T-helper 2 cell treated with Interferon-gamma antibody and Interleukin-4, amounts not matched to agents 5 μg/mL and 100 μg/mL, for 36 hours (primary cell): ENCODE results near the gene SOX3.

ENCODE experiments used
- DNase-seq: peaks from one replicate; pipeline ENCODE4 v3.0.0; 2021; ENCODE audit warnings: low spot score
- H3K27ac Mint-ChIP-seq: one replicate; pipeline ENCODE4 v1.8.0; 2021; ENCODE audit warnings: mild to moderate bottlenecking, mixed read lengths
- H3K27me3 Mint-ChIP-seq: one replicate; pipeline ENCODE4 v1.8.0; 2021; ENCODE audit warnings: low read depth, mixed read lengths
- H3K36me3 Mint-ChIP-seq: one replicate; pipeline ENCODE4 v1.8.0; 2021; ENCODE audit warnings: low read depth, mixed read lengths
- H3K4me1 Mint-ChIP-seq: one replicate; pipeline ENCODE4 v1.8.0; 2021; ENCODE audit warnings: low read depth, mixed read lengths
- H3K4me3 Mint-ChIP-seq: one replicate; pipeline ENCODE4 v1.8.0; 2022; ENCODE audit warnings: mild to moderate bottlenecking, moderate library complexity, mixed read lengths
- H3K9me3 Mint-ChIP-seq: one replicate; pipeline ENCODE4 v1.8.0; 2021; ENCODE audit warnings: mixed read lengths

The SOX3 gene

GRCh38 chrX:140504371-140505324 lies at the start of gene SOX3:
TSS of gene SOX3 (minus strand) at chrX:140505069. CDS start at chrX:140505060, 9 bp downstream.
- no peak within 1 kb of the TSS for H3K4me3 Mint-ChIP-seq
- no peak within 1 kb of the TSS for H3K27ac Mint-ChIP-seq
- H3K27me3 Mint-ChIP-seq = peaks cover 66% of the 10 kb centered on the region
- H3K9me3 Mint-ChIP-seq = no peaks in the 10 kb centered on the region
- H3K36me3 Mint-ChIP-seq = no peaks in the 10 kb centered on the region
- no peak for DNase-seq
- H3K4me1 Mint-ChIP-seq = no peaks in the 10 kb centered on the region

DNA sequence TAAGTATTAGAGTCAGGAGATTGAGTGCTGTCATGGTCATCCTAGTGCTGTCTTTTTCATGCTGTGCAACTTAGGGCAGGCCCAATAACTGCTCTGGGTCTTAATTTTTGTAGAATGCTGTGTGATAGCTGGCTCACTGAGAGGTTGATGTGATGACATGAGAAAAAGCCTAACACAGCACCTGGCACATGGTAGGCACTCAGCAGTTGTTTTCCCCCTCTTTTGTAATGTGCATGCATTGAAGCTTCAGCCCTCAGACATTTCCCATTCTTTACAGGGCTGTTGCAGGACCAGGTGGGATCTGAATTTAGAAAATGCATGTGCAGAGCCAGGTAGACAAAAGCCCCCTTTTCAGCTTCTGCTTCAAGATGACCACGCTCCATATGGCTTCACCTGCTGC lies 44.1 kb upstream of the SOX3 start:
- H3K4me3 Mint-ChIP-seq = no peak overlapping the region
- H3K27me3 Mint-ChIP-seq = no peaks in the 10 kb centered on the region
- H3K4me1 Mint-ChIP-seq = no peaks in the 10 kb centered on the region
- no peak overlapping the region for H3K27ac Mint-ChIP-seq
- no peak for DNase-seq
- H3K36me3 Mint-ChIP-seq = no peaks in the 10 kb centered on the region
- no peaks in the 10 kb centered on the region for H3K9me3 Mint-ChIP-seq

DNA sequence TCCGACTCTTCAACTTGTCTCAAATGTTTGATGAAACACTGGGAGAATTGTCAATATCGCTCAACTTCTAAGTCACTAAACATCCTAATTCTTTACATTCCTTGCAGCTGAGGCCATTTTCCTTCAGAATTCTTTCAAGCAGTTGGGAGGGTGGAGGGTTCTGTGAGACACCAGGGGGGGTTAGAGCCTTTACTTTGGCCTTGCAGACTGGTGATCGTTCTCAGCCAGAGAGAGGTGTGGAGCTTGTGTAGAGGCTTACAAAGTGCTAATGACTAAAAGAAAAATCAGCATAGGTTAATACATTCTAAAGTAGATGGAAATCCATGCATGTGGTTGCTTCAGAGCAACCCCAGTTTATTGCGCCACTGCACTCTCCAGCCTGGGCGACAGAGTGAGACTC lies 21.3 kb upstream of the SOX3 start:
- H3K36me3 Mint-ChIP-seq = no peaks in the 10 kb centered on the region

DNA sequence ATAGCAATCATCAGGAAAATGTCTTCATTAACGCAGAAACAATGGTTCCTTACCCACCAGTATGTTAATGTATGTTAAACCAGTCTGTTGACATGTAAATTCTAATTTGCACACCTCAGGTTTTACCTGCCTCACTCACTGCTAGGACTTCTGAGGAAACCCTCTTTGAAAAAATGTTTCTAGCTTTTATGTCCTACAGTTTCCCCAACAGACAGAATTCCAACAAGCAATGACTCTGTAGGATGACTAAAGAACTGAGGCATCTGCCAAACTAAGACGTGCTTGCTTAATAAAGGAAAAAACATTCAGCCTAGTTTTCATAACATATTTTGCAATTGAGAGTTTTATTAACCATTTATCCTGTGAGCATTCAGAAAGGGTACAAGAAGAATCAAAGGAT lies 20.6 kb upstream of the SOX3 start:
- Mint-ChIP-seq H3K27ac (no peak overlapping the region), H3K36me3 (no peaks in the 10 kb centered on the region), H3K4me1 (no peaks in the 10 kb centered on the region), H3K4me3 (no peak overlapping the region), H3K9me3 (no peaks in the 10 kb centered on the region), H3K27me3 (no peaks in the 10 kb centered on the region)
- no peak for DNase-seq

More for the DNA sequence above, 21.3 kb upstream of the SOX3 start:
- H3K9me3 Mint-ChIP-seq = no peaks in the 10 kb centered on the region
- H3K4me1 Mint-ChIP-seq = no peaks in the 10 kb centered on the region
- H3K27ac Mint-ChIP-seq = no peak overlapping the region
- no peaks in the 10 kb centered on the region for H3K27me3 Mint-ChIP-seq
- DNase-seq = no peak
- H3K4me3 Mint-ChIP-seq = no peak overlapping the region

DNA sequence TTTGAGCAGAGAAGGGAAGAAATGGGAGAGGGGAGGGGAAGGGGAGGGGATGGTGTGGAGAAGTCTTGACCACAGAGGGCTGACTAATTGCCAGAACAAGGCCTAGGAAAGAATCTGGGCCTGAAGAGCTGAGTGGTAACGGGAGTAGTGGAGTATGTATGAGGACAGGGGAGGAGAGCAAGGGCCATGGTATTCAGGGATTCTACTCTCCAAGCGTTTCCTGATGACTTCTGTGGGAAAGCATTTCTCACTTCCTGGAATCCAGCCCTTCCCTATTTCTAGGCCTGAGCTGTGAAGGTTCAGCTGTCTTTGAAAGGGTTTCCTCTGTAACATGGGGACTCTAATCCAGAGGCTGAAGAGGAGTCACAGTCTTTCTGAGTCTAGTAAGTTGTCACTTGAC lies 19.7 kb upstream of the SOX3 start:
- H3K36me3 Mint-ChIP-seq = no peaks in the 10 kb centered on the region
- no peaks in the 10 kb centered on the region for H3K9me3 Mint-ChIP-seq
- no peak overlapping the region for H3K4me3 Mint-ChIP-seq
- no peaks in the 10 kb centered on the region for H3K4me1 Mint-ChIP-seq
- no peak overlapping the region for H3K27ac Mint-ChIP-seq
- no peak for DNase-seq
- no peaks in the 10 kb centered on the region for H3K27me3 Mint-ChIP-seq

- no peaks in the 10 kb centered on the region for H3K9me3 Mint-ChIP-seq
- no peak overlapping the region for H3K27ac Mint-ChIP-seq
- H3K4me3 Mint-ChIP-seq = no peak overlapping the region
- H3K4me1 Mint-ChIP-seq = no peaks in the 10 kb centered on the region
- H3K27me3 Mint-ChIP-seq = no peaks in the 10 kb centered on the region
- no peaks in the 10 kb centered on the region for H3K36me3 Mint-ChIP-seq
- DNase-seq = no peak
These were observed 16.5 kb upstream of the SOX3 start for GRCh38 chrX:140521393-140521792.

- H3K9me3 Mint-ChIP-seq = no peaks in the 10 kb centered on the region
- no peak overlapping the region for H3K27ac Mint-ChIP-seq
- no peak overlapping the region for H3K4me3 Mint-ChIP-seq
- no peaks in the 10 kb centered on the region for H3K36me3 Mint-ChIP-seq
- H3K27me3 Mint-ChIP-seq = peaks cover 20% of the 10 kb centered on the region
- no peak for DNase-seq
- H3K4me1 Mint-ChIP-seq = no peaks in the 10 kb centered on the region
These were observed 9.7 kb upstream of the SOX3 start for GRCh38 chrX:140514554-140514953.

DNA sequence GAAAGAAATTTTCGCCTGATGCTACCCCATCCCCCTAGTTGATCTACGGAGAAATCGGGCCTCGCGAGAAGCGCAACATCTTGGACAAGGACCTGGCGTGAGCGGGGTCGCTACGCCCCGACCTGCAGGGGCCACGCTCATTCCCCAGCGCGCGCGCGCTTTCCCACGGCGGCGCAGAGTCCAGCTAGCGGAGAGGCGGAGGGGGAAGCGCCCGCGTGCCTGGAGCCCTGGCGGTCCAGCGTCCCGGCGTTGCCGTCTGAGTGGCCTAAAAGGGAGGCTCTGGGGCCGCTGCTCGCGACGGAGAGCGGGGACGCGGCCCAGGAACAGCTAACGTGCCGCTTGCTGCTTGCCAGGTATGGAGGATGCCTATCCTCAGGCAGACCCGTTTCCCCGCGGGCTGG lies 6.0 kb upstream of the SOX3 start:
- Mint-ChIP-seq H3K36me3 (no peaks in the 10 kb centered on the region), H3K4me1 (no peaks in the 10 kb centered on the region), H3K27me3 (peaks cover 48% of the 10 kb centered on the region), H3K9me3 (no peaks in the 10 kb centered on the region), H3K4me3 (no peak overlapping the region), H3K27ac (no peak overlapping the region)
- no peak for DNase-seq

DNA sequence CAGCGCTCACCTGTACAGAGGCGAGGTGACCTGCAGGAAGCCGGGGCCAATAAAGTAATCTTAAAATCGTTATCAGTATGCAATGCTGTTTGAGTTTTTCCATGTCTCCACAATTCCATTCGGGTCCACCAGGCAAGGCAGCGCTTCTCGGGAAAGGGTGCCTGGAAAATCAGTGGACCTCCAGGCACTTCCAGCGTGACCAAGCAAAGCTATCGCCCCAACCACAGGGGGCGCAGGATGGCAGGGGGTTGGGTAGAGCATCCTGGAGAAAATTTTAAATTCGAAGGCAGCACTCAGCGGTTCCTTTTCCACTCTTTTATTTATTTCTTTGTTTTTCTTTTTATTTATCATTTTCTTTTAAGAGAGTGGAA lies 5.4 kb upstream of the SOX3 start:
- DNase-seq = no peak
- H3K9me3 Mint-ChIP-seq = no peaks in the 10 kb centered on the region
- no peak overlapping the region for H3K4me3 Mint-ChIP-seq
- H3K4me1 Mint-ChIP-seq = no peaks in the 10 kb centered on the region
- H3K27me3 Mint-ChIP-seq = peaks cover 52% of the 10 kb centered on the region
- no peaks in the 10 kb centered on the region for H3K36me3 Mint-ChIP-seq
- no peak overlapping the region for H3K27ac Mint-ChIP-seq

DNA sequence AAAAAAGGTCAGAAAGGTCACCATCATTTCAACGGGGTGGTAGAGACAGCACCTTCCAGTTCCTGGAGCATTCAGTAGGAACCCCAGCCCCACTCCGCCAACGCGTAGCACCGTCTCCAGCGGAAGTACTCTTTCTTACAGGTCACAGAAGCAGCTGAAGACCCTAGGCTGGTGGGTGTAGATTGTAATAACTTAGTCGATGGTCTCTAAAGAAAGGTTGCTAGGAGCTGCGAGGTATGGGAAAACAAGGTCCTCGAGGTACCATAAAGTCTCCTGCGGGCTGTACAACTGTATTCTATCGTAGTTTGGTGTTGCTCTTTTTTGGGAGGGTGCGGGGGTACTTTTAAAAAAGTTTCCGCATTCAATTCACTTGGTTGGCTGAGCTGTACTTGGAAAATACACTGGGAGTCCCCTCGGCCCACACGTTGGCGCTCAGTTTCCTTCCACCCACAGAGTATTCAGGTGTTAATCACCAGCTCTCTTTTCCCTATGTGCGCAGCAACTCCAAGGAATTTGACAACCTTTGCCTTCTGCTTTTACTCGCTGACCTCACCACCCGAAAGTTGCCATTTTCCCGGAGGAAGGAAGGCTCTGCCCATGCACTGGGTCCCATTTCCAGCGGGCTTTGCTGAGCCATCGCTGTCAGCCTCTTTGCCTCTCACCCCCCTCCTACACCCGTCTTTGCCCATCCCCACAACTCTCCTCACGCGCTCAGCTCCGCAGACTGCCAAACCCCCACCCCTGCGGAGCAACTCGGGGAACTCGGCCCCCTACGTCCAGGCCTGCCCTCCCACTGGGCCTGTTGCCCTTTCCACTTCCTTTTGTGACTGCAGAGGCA lies 4.8 kb upstream of the SOX3 start:
- Mint-ChIP-seq H3K27ac (no peak overlapping the region), H3K9me3 (no peaks in the 10 kb centered on the region), H3K4me1 (no peaks in the 10 kb centered on the region), H3K4me3 (no peak overlapping the region), H3K27me3 (peaks cover 54% of the 10 kb centered on the region), H3K36me3 (no peaks in the 10 kb centered on the region)
- DNase-seq = no peak

DNA sequence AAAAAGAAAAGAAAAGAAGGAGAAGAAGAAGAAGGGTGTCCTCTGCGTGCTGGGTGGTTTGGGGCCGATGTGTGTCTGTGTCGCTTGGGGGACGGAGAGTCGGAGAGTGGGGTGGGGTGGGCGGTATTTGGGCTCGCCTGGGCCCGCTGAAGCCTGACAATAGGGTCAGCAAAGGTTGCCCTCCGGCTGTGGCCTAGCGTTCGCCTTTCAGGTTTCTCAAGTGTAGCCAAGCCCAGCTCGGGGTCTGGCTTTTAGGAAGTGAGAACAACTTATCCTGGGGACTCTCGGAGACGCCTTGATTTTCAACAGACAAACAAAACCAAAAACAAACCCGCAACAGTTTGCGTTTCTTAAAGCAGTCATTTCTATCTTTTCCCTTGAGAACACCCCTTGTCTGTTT lies 4.1 kb upstream of the SOX3 start:
- no peak overlapping the region for H3K4me3 Mint-ChIP-seq
- peaks cover 54% of the 10 kb centered on the region for H3K27me3 Mint-ChIP-seq
- no peaks in the 10 kb centered on the region for H3K4me1 Mint-ChIP-seq
- H3K27ac Mint-ChIP-seq = no peak overlapping the region
- DNase-seq = no peak
- no peaks in the 10 kb centered on the region for H3K9me3 Mint-ChIP-seq
- no peaks in the 10 kb centered on the region for H3K36me3 Mint-ChIP-seq

DNA sequence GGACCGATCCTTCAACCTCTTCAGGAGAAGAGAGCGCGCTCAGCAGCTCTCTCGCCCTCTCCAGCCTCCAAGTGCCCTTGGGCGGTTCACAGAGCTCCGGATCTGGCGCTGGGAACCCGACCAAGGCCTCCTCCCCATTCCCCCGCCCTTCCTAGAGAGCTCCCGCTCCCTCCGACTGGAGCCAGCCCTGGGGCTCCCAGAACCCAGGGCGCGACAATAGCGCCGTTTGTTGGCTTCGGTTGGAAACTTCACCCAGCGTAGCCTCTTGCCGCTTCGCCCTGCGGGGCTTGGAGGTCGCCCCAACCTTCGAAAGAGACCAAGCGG lies 3.1 kb upstream of the SOX3 start:
- Mint-ChIP-seq H3K36me3 (no peaks in the 10 kb centered on the region), H3K4me1 (no peaks in the 10 kb centered on the region), H3K27ac (no peak overlapping the region), H3K27me3 (peaks cover 59% of the 10 kb centered on the region), H3K4me3 (no peak overlapping the region), H3K9me3 (no peaks in the 10 kb centered on the region)
- no peak for DNase-seq

GRCh38 chrX:140507223-140507981 lies 2.5 kb upstream of the SOX3 start:
- no peak overlapping the region for H3K4me3 Mint-ChIP-seq
- no peak overlapping the region for H3K27ac Mint-ChIP-seq
- H3K27me3 Mint-ChIP-seq = peaks cover 65% of the 10 kb centered on the region
- H3K36me3 Mint-ChIP-seq = no peaks in the 10 kb centered on the region
- no peak for DNase-seq
- no peaks in the 10 kb centered on the region for H3K9me3 Mint-ChIP-seq
- no peaks in the 10 kb centered on the region for H3K4me1 Mint-ChIP-seq
